HCT116 (cell line): ENCODE data around the gene HMCN2. TPM values are rescaled to one million over a fixed set of nuclear protein-coding genes. Genes with fewer than 3 reads are reported as not detected.

ENCODE experiments used
- ATAC-seq: fragments of 200-7000 bp; cut with Tn5 transposase; 2 replicates; pipeline ENCODE4 v1.9.1; 2020; ENCODE audit warnings: mild to moderate bottlenecking, moderate library complexity
- BruUV-seq: library from RNA; stranded (reverse); fragments of 400-500 nt; replicated peaks from 2 replicates; lab custom pipeline; 2021; lab: Mats Ljungman, UMichigan
- CTCF ChIA-PET: fragments of 300-600 bp; sonication (Branson Sonifier 250); formaldehyde crosslinking; loops from one replicate; lab custom pipeline; 2021; ENCODE audit warnings: antibody characterized with exemption; lab: Charles Lee
- POLR2A ChIA-PET: fragments of 300-600, 350-600 bp; sonication (Branson Sonifier 250); formaldehyde crosslinking; loops from one replicate; lab custom pipeline; 2021; ENCODE audit warnings: antibody characterized with exemption; lab: Charles Lee
- RAD21 ChIA-PET, 2 experiments: fragments of 300-600 bp; sonication (Branson Sonifier 250); formaldehyde crosslinking; loops; one replicate each; lab custom pipeline; 2023; ENCODE audit warnings: low total read pairs in 2 of 2; ENCODE audit not compliant: uncharacterized antibody in 2 of 2, unreplicated experiment in 2 of 2, low non-redundant PET in 1 of 2; lab: Charles Lee
- DNase-seq: peaks from one replicate; pipeline ENCODE4 v3.0.0-alpha.2; 2010; ENCODE audit warnings: low read depth, low spot score
- H2AFZ ChIP-seq: fragments of 200-600 bp; shearing (Covaris generic), sonication (generic); 2 replicates; pipeline ENCODE4 v1.6.1; 2017; ENCODE audit warnings: low read depth, mixed run types, mixed read lengths, antibody characterized with exemption, low read length; ENCODE audit not compliant: poor library complexity, severe bottlenecking
- H3K27ac ChIP-seq: 2 replicates; pipeline ENCODE4 v1.5.1; 2012; ENCODE audit warnings: low read depth, low read length
- H3K27me3 ChIP-seq: fragments of 200-600 bp; sonication (generic); 2 replicates; pipeline ENCODE4 v1.6.1; 2016; ENCODE audit warnings: mixed run types, low read length, mixed read lengths; ENCODE audit not compliant: insufficient read depth
- H3K36me3 ChIP-seq, 2 experiments: fragments of 200-500 bp in 1 of 2; fragments of 200-600 bp in 1 of 2; sonication (Bioruptor generic) in 1 of 2; sonication (generic) in 1 of 2; 2 replicates each; pipeline versions ENCODE4 v1.5.1 to v1.6.1; 2014 to 2016; ENCODE audit warnings: low read length in 2 of 2, inconsistent platforms in 1 of 2, mixed read lengths in 1 of 2, mixed run types in 1 of 2; ENCODE audit not compliant: insufficient read depth in 2 of 2, control insufficient read depth in 1 of 2
- H3K4me1 ChIP-seq, 2 experiments: fragments of 200-600 bp in 1 of 2; sonication (generic) in 1 of 2; 2 replicates each; pipeline versions ENCODE4 v1.5.1 to v1.6.1; 2012 to 2017; ENCODE audit warnings: low read length in 2 of 2, inconsistent platforms in 1 of 2, mild to moderate bottlenecking in 1 of 2, mixed read lengths in 1 of 2, mixed run types in 1 of 2, moderate library complexity in 1 of 2; ENCODE audit not compliant: insufficient read depth in 2 of 2, control insufficient read depth in 1 of 2
- H3K4me2 ChIP-seq: fragments of 200-600 bp; sonication (generic); 2 replicates; pipeline ENCODE4 v1.6.1; 2017; ENCODE audit warnings: mixed run types, low read length, mixed read lengths
- H3K4me3 ChIP-seq, 2 experiments: fragments of 200-600 bp in 1 of 2; sonication (generic) in 1 of 2; replicated peaks in 1 of 2; 2 replicates each; pipeline ENCODE4 v1.5.1; 2011 to 2016; ENCODE audit warnings: low read length in 2 of 2, control low read depth in 1 of 2, low read depth in 1 of 2, mild to moderate bottlenecking in 1 of 2, mixed read lengths in 1 of 2, mixed run types in 1 of 2
- H3K79me2 ChIP-seq: fragments of 200-600 bp; sonication (generic); 2 replicates; pipeline ENCODE4 v1.6.1; 2017; ENCODE audit warnings: mild to moderate bottlenecking, mixed run types, low read length, moderate library complexity, mixed read lengths; ENCODE audit not compliant: insufficient read depth
- H3K9ac ChIP-seq: fragments of 200-600 bp; sonication (generic); 2 replicates; pipeline ENCODE4 v1.6.1; 2016; ENCODE audit warnings: low read length, mixed read lengths
- H3K9me2 ChIP-seq: fragments of 200-600 bp; sonication (generic), shearing (Covaris generic); 2 replicates; pipeline ENCODE4 v1.6.1; 2017; ENCODE audit warnings: mixed run types, mild to moderate bottlenecking, moderate library complexity; ENCODE audit not compliant: insufficient read depth
- H3K9me3 ChIP-seq, 2 experiments: fragments of 200-500 bp in 1 of 2; fragments of 200-600 bp in 1 of 2; sonication (Bioruptor generic) in 1 of 2; sonication (generic) in 1 of 2; 2 replicates each; pipeline ENCODE4 v1.6.1; 2014 to 2017; ENCODE audit warnings: low read length in 2 of 2, mixed read lengths in 2 of 2, inconsistent platforms in 1 of 2, low read depth in 1 of 2, mild to moderate bottlenecking in 1 of 2, mixed run types in 1 of 2, moderate library complexity in 1 of 2; ENCODE audit not compliant: control insufficient read depth in 1 of 2, insufficient read depth in 1 of 2
- H4K20me1 ChIP-seq: fragments of 200-600 bp; sonication (generic), shearing (Covaris generic); 2 replicates; pipeline ENCODE4 v1.6.1; 2017; ENCODE audit warnings: mixed run types, mild to moderate bottlenecking, moderate library complexity; ENCODE audit not compliant: insufficient read depth
- CBX3 ChIP-seq: IDR thresholded peaks from 2 replicates; pipeline ENCODE4 v1.6.1; 2012; ENCODE audit warnings: low read depth
- CEBPB ChIP-seq: IDR thresholded peaks from 2 replicates; pipeline ENCODE4 v1.6.1; 2012; ENCODE audit warnings: low read depth
- EGR1 ChIP-seq: IDR thresholded peaks from 2 replicates; pipeline ENCODE4 v1.6.1; 2012; ENCODE audit warnings: low read depth
- EZH2phosphoT487 ChIP-seq: fragments of 200-600 bp; IDR thresholded peaks from 2 replicates; pipeline ENCODE4 v1.6.1; 2018; ENCODE audit warnings: antibody characterized with exemption, borderline replicate concordance
- POLR2A ChIP-seq: IDR thresholded peaks from 2 replicates; pipeline ENCODE4 v1.7.0; 2011; ENCODE audit warnings: borderline replicate concordance; ENCODE audit not compliant: insufficient read depth, insufficient read length; ENCODE audit errors: extremely low read depth
- RAD21 ChIP-seq: IDR thresholded peaks from 2 replicates; pipeline ENCODE4 v1.6.1; 2012; ENCODE audit warnings: low read depth, mild to moderate bottlenecking
- SIN3A ChIP-seq: IDR thresholded peaks from 2 replicates; pipeline ENCODE4 v1.6.1; 2012; ENCODE audit warnings: low read depth
- SP1 ChIP-seq: IDR thresholded peaks from 2 replicates; pipeline ENCODE4 v1.6.1; 2012; ENCODE audit warnings: low read depth
- SRF ChIP-seq: IDR thresholded peaks from 2 replicates; pipeline ENCODE4 v1.6.1; 2012; ENCODE audit warnings: low read depth
- TCF7L2 ChIP-seq: IDR thresholded peaks from 2 replicates; pipeline ENCODE4 v1.7.0; 2011; ENCODE audit warnings: borderline replicate concordance, inconsistent platforms; ENCODE audit not compliant: insufficient read depth, insufficient read length; ENCODE audit errors: extremely low read depth
- YY1 ChIP-seq: IDR thresholded peaks from 2 replicates; pipeline ENCODE4 v1.6.1; 2011; ENCODE audit warnings: low read length, low read depth, moderate library complexity, mild to moderate bottlenecking; ENCODE audit not compliant: insufficient replicate concordance; ENCODE audit errors: extremely low read depth
- ZFX ChIP-seq: fragments of 450-650 bp; IDR thresholded peaks from 2 replicates; pipeline ENCODE4 v1.6.1; 2017
- ZNF274 ChIP-seq: fragments of 200-500 bp; sonication (Bioruptor generic); IDR thresholded peaks from 2 replicates; pipeline ENCODE4 v1.6.1; 2014; ENCODE audit warnings: mild to moderate bottlenecking, low read depth, low read length, inconsistent platforms
- intact Hi-C: fragments of 100-400 bp; cut with micrococcal nuclease; formaldehyde crosslinking; loops from 2 replicates; pipeline ENCODE4 v1.10.0; 2022
- total RNA-seq: library from RNA; stranded (reverse); gene quantifications from one replicate; pipeline ENCODE4 v1.2.1, GENCODE V29; 2021; ENCODE audit not compliant: unreplicated experiment
- TF ChIP-seq, protein P1 (sequence below): IDR thresholded peaks from 2 replicates; pipeline ENCODE4 v1.6.1; 2012; ENCODE audit warnings: low read depth
- TF ChIP-seq, protein P2 (sequence below): IDR thresholded peaks from 2 replicates; pipeline ENCODE4 v1.6.1; 2012
- TF ChIP-seq, protein P3 (sequence below), 3 experiments: fragments of 200-600 bp in 1 of 3; sonication (generic) in 1 of 3; IDR thresholded peaks in 2 of 3; conservative IDR thresholded peaks in 1 of 3; 2 replicates each; pipeline ENCODE4 v1.5.1; 2012 to 2017; ENCODE audit warnings: low read depth in 2 of 3, low read length in 2 of 3, antibody characterized with exemption in 1 of 3, borderline replicate concordance in 1 of 3, control low read depth in 1 of 3, mild to moderate bottlenecking in 1 of 3, mixed read lengths in 1 of 3, mixed run types in 1 of 3, moderate library complexity in 1 of 3; ENCODE audit not compliant: insufficient read depth in 1 of 3
- TF ChIP-seq, protein P4 (sequence below): IDR thresholded peaks from 2 replicates; pipeline ENCODE4 v1.6.1; 2012

Gene HMCN2
- total RNA-seq, 1 experiment from 2014 or later = 0.22 TPM

DNA sequence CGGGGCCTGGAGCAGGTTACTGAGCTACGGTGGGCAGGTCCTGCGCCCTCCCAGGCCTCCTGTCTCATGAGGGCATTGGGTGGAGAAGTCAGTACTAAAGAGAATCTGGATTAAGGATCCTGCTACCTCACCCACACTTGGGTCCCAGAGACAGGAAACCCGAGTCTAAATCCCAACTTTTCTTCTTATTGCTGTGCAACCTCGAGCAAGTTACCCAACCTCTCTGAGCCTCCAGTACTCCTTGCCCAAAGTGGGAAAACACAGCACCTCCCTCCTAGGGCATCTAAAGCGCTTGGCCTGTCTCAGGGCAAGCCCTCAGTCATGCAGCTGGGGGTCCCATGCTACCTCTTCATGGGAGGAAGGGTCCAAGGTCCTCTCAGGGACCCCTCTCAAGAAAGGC is 207.4 kb downstream of the HMCN2 start (continued):
- TF ChIP-seq, protein P1, sequence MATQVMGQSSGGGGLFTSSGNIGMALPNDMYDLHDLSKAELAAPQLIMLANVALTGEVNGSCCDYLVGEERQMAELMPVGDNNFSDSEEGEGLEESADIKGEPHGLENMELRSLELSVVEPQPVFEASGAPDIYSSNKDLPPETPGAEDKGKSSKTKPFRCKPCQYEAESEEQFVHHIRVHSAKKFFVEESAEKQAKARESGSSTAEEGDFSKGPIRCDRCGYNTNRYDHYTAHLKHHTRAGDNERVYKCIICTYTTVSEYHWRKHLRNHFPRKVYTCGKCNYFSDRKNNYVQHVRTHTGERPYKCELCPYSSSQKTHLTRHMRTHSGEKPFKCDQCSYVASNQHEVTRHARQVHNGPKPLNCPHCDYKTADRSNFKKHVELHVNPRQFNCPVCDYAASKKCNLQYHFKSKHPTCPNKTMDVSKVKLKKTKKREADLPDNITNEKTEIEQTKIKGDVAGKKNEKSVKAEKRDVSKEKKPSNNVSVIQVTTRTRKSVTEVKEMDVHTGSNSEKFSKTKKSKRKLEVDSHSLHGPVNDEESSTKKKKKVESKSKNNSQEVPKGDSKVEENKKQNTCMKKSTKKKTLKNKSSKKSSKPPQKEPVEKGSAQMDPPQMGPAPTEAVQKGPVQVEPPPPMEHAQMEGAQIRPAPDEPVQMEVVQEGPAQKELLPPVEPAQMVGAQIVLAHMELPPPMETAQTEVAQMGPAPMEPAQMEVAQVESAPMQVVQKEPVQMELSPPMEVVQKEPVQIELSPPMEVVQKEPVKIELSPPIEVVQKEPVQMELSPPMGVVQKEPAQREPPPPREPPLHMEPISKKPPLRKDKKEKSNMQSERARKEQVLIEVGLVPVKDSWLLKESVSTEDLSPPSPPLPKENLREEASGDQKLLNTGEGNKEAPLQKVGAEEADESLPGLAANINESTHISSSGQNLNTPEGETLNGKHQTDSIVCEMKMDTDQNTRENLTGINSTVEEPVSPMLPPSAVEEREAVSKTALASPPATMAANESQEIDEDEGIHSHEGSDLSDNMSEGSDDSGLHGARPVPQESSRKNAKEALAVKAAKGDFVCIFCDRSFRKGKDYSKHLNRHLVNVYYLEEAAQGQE = no peak
- TF ChIP-seq, all 23 proteins: peak for 0

DNA sequence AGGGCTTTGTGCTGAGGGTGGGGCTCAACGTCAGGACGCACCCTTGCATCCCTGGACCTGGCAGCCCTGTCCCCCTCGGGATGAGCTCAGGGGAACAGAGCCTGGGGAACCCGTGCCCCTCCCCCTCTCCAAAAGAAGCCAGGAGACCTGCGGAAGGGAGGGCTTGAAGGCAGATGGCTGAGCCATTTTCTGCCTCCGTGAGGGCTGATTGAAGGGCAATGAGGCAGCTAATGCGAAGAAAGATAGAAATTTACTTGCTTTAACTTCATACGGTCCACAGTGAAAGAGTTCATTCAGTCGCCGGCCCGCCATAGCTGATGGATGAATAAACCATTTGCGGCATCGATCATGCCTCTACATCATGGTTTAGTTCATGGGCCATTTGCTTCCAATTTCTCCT is 208.0 kb downstream of the HMCN2 start:
- no peaks in the 10 kb centered on the region for H3K79me2 ChIP-seq
- no peak for TF ChIP-seq EZH2phosphoT487
- no peak for TF ChIP-seq SRF
- TF ChIP-seq EGR1 = no peak
- no peak for TF ChIP-seq CBX3
- TF ChIP-seq, protein P2, sequence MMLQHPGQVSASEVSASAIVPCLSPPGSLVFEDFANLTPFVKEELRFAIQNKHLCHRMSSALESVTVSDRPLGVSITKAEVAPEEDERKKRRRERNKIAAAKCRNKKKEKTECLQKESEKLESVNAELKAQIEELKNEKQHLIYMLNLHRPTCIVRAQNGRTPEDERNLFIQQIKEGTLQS = no peak
- TF ChIP-seq, protein P3, sequence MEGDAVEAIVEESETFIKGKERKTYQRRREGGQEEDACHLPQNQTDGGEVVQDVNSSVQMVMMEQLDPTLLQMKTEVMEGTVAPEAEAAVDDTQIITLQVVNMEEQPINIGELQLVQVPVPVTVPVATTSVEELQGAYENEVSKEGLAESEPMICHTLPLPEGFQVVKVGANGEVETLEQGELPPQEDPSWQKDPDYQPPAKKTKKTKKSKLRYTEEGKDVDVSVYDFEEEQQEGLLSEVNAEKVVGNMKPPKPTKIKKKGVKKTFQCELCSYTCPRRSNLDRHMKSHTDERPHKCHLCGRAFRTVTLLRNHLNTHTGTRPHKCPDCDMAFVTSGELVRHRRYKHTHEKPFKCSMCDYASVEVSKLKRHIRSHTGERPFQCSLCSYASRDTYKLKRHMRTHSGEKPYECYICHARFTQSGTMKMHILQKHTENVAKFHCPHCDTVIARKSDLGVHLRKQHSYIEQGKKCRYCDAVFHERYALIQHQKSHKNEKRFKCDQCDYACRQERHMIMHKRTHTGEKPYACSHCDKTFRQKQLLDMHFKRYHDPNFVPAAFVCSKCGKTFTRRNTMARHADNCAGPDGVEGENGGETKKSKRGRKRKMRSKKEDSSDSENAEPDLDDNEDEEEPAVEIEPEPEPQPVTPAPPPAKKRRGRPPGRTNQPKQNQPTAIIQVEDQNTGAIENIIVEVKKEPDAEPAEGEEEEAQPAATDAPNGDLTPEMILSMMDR (IDR thresholded peaks at IDR 0.05 in 2 of 3, conservative IDR thresholded peaks at IDR 0.05 in 1 of 3; ENCODE audit: borderline replicate concordance in 1 of 3, insufficient read depth in 1 of 3, low read depth in 2 of 3, low read length in 2 of 3) = no peak
- no peak for TF ChIP-seq YY1
- TF ChIP-seq ZFX = no peak
- TF ChIP-seq, protein P4, sequence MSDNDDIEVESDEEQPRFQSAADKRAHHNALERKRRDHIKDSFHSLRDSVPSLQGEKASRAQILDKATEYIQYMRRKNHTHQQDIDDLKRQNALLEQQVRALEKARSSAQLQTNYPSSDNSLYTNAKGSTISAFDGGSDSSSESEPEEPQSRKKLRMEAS = no peak
- TF ChIP-seq, protein P1 = no peak
- no peak for TF ChIP-seq TCF7L2
- TF ChIP-seq POLR2A = no peak
- no peak for TF ChIP-seq CEBPB
- no peak for TF ChIP-seq ZNF274
- TF ChIP-seq SP1 = no peak
- TF ChIP-seq SIN3A = no peak
- TF ChIP-seq RAD21 = no peak

More for the DNA sequence above, 208.0 kb downstream of the HMCN2 start:
- Histone ChIP-seq H3K4me3 (no peak overlapping the region), H3K4me2 (no peak overlapping the region), H3K9me3 (no peaks in the 10 kb centered on the region), H3K27me3 (no peaks in the 10 kb centered on the region), H3K27ac (no peak overlapping the region), H3K36me3 (no peaks in the 10 kb centered on the region), H3K9me2 (no peaks in the 10 kb centered on the region), H2AFZ (no peak overlapping the region), H3K4me1 (no peaks in the 10 kb centered on the region), H3K9ac (no peak overlapping the region), H4K20me1 (no peaks in the 10 kb centered on the region)
- no TSS peak for BruUV-seq
- ChIA-PET POLR2A (no interaction called here), CTCF (no interaction called here), RAD21 (no interaction called here)
- intact Hi-C loops = no loop called here
- ATAC-seq = no peak
- DNase-seq = no peak
